Measurements from ENCODE around the gene GLG1.
"Not testable (repeated sequence)": the region's sequence is repeated elsewhere in the genome, so short reads cannot be mapped to it uniquely, and the experiment has no call there.

The GLG1 gene

GRCh38 chr16:74456290-74456625 lies 150.7 kb downstream of the GLG1 start:
- DNase-seq (ENCODE audit: low read depth): no peak

GRCh38 chr16:74455619-74456289 lies 151.2 kb downstream of the GLG1 start:
- H3K4me3 ChIP-seq (ENCODE audit: low read depth, low read length): no peak overlapping the region
- DNase-seq (ENCODE audit: low read depth): peak; percentile 17

More at GRCh38 chr16:74456290-74456625, 150.7 kb downstream of the GLG1 start:
- H3K4me3 ChIP-seq (ENCODE audit: low read depth, low read length): no peak overlapping the region

GRCh38 chr16:74455213-74455612 lies 151.7 kb downstream of the GLG1 start:
- DNase-seq (ENCODE audit: low read depth): peak; percentile 25
- H3K4me3 ChIP-seq (ENCODE audit: low read depth, low read length): no peak overlapping the region

GRCh38 chr16:74451951-74452758 lies 154.8 kb downstream of the GLG1 start:
- no peak overlapping the region for H3K4me3 ChIP-seq (ENCODE audit: low read depth, low read length)
- DNase-seq (ENCODE audit: low read depth): no peak

- no peak for DNase-seq (ENCODE audit: low read depth)
- H3K4me3 ChIP-seq (ENCODE audit: low read depth, low read length): no peak overlapping the region
Observed at GRCh38 chr16:74450967-74451760, 155.8 kb downstream of the GLG1 start.

GRCh38 chr16:74450236-74450635 lies 156.7 kb downstream of the GLG1 start:
- DNase-seq (ENCODE audit: low read depth): no peak
- no peak overlapping the region for H3K4me3 ChIP-seq (ENCODE audit: low read depth, low read length)

GRCh38 chr16:74449470-74449869 lies 157.4 kb downstream of the GLG1 start:
- no peak overlapping the region for H3K4me3 ChIP-seq (ENCODE audit: low read depth, low read length)
- peak; percentile 34 for DNase-seq (ENCODE audit: low read depth)

GRCh38 chr16:74448990-74449389 lies 157.9 kb downstream of the GLG1 start:
- DNase-seq (ENCODE audit: low read depth): peak; percentile 87
- H3K4me3 ChIP-seq (ENCODE audit: low read depth, low read length): no peak overlapping the region

GRCh38 chr16:74447578-74447977 lies 159.3 kb downstream of the GLG1 start:
- no peak for DNase-seq (ENCODE audit: low read depth)

GRCh38 chr16:74446866-74447265 lies 160.0 kb downstream of the GLG1 start:
- no peak for DNase-seq (ENCODE audit: low read depth)

More at GRCh38 chr16:74447578-74447977, 159.3 kb downstream of the GLG1 start:
- no peak overlapping the region for H3K4me3 ChIP-seq (ENCODE audit: low read depth, low read length)

GRCh38 chr16:74443624-74444346 lies 163.1 kb downstream of the GLG1 start:
- DNase-seq (ENCODE audit: low read depth); H3K4me3 ChIP-seq (ENCODE audit: low read depth, low read length): not testable (repeated sequence)

More at GRCh38 chr16:74446866-74447265, 160.0 kb downstream of the GLG1 start:
- no peak overlapping the region for H3K4me3 ChIP-seq (ENCODE audit: low read depth, low read length)

- no peak overlapping the region for H3K4me3 ChIP-seq (ENCODE audit: low read depth, low read length)
- no peak for DNase-seq (ENCODE audit: low read depth)
Observed at GRCh38 chr16:74439685-74440084, 167.2 kb downstream of the GLG1 start.

- no peak overlapping the region for H3K4me3 ChIP-seq (ENCODE audit: low read depth, low read length)
- no peak for DNase-seq (ENCODE audit: low read depth)
Observed at GRCh38 chr16:74438492-74438979, 168.4 kb downstream of the GLG1 start.

- no peak overlapping the region for H3K4me3 ChIP-seq (ENCODE audit: low read depth, low read length)
- DNase-seq (ENCODE audit: low read depth): no peak
Observed at GRCh38 chr16:74431516-74431915, 175.4 kb downstream of the GLG1 start.

GRCh38 chr16:74430036-74430712 lies 176.7 kb downstream of the GLG1 start:
- DNase-seq (ENCODE audit: low read depth); H3K4me3 ChIP-seq (ENCODE audit: low read depth, low read length): not testable (repeated sequence)

- not testable (repeated sequence) for DNase-seq (ENCODE audit: low read depth); H3K4me3 ChIP-seq (ENCODE audit: low read depth, low read length)
Observed at GRCh38 chr16:74428493-74428892, 178.4 kb downstream of the GLG1 start.

- not testable (repeated sequence) for DNase-seq (ENCODE audit: low read depth); H3K4me3 ChIP-seq (ENCODE audit: low read depth, low read length)
Observed at GRCh38 chr16:74425751-74426150, 181.2 kb downstream of the GLG1 start.

- not testable (repeated sequence) for DNase-seq (ENCODE audit: low read depth); H3K4me3 ChIP-seq (ENCODE audit: low read depth, low read length)
Observed at GRCh38 chr16:74423721-74424120, 183.2 kb downstream of the GLG1 start.

- DNase-seq (ENCODE audit: low read depth); H3K4me3 ChIP-seq (ENCODE audit: low read depth, low read length): not testable (repeated sequence)
Observed at GRCh38 chr16:74422086-74422485, 184.8 kb downstream of the GLG1 start.

Data from skeletal muscle cell (primary cell).